Stomach (tissue), 9 donors: Measurements from ENCODE around the gene FANCC. TPM values are rescaled to one million over a fixed set of nuclear protein-coding genes. Genes with fewer than 3 reads are reported as not detected.
A peak's percentile ranks its signal among the peaks of the same experiment; 100 is the strongest.

ENCODE experiments used
- DNase-seq, 2 donors: peaks; one replicate each; pipeline versions ENCODE4 v3.0.0 to v3.0.0-alpha.2; 2013 to 2019
- H3K27ac ChIP-seq, 5 donors: fragments of 200-600 bp in 4 of 5; sonication (generic) in 4 of 5; one replicate each; pipeline ENCODE4 v1.5.1; 2013 to 2019; ENCODE audit warnings: mild to moderate bottlenecking in 1 of 5, moderate library complexity in 1 of 5
- H3K27me3 ChIP-seq, 3 donors: fragments of 200-600 bp; sonication (generic); one replicate each; pipeline ENCODE4 v1.5.1; 2017 to 2019; ENCODE audit warnings: mixed run types in 1 of 3
- H3K36me3 ChIP-seq, 4 donors: fragments of 200-600 bp; sonication (generic); 1 replicate in 3 of 4; 2 replicates in 1 of 4; pipeline ENCODE4 v1.5.1; 2016 to 2019
- H3K4me1 ChIP-seq, 4 donors: fragments of 200-600 bp; sonication (generic); one replicate each; pipeline ENCODE4 v1.5.1; 2016 to 2019
- H3K4me3 ChIP-seq, 4 donors: fragments of 200-600 bp; sonication (generic) in 3 of 4; one replicate each; pipeline ENCODE4 v1.5.1; 2016 to 2019; ENCODE audit warnings: mild to moderate bottlenecking in 1 of 4
- H3K9me3 ChIP-seq, 4 donors: fragments of 200-600 bp; sonication (generic); one replicate each; pipeline ENCODE4 v1.5.1; 2016 to 2019
- CTCF ChIP-seq, 7 experiments: fragments of 450-650 bp in 4 of 7; fragments of 200-600 bp in 3 of 7; sonication (generic) in 3 of 7; IDR thresholded peaks; one replicate each; pipeline ENCODE4 v1.5.1; 2016 to 2019; ENCODE audit warnings: antibody characterized with exemption in 7 of 7, control low read depth in 2 of 7, mild to moderate bottlenecking in 1 of 7
- EP300 ChIP-seq: sonication (generic); formaldehyde crosslinking; IDR thresholded peaks from one replicate; pipeline ENCODE4 v1.6.1; 2017; ENCODE audit warnings: antibody characterized with exemption
- POLR2A ChIP-seq, 4 donors: fragments of 450-650 bp; IDR thresholded peaks; one replicate each; pipeline ENCODE4 v1.6.1; 2016; ENCODE audit warnings: antibody characterized with exemption in 4 of 4, control low read depth in 2 of 4, mild to moderate bottlenecking in 1 of 4, moderate library complexity in 1 of 4
- POLR2AphosphoS5 ChIP-seq, 3 donors: sonication (generic); formaldehyde crosslinking; IDR thresholded peaks; one replicate each; pipeline ENCODE4 v1.6.1; 2016; ENCODE audit warnings: antibody characterized with exemption in 3 of 3
- WGBS, 5 donors: extraction: QIAGEN DNeasy Blood & Tissue Kit in 3 of 5; methylation state at CpG; one replicate each; pipeline versions ENCODE4 v1.1.5 to v1.1.7; 2013 to 2018; 5-methylcytosine and 5-hydroxymethylcytosine counted together
- intact Hi-C: fragments of 100-400 bp; cut with DNase I; formaldehyde crosslinking; loops from one replicate; pipeline ENCODE4 v1.15.1; 2023; ENCODE audit warnings: low total_unique reads
- polyA plus RNA-seq, 3 donors: library from polyadenylated mRNA; stranded (reverse); fragments of 200-250 nt; gene quantifications; one replicate each; pipeline ENCODE4 v1.2.3, GENCODE V29; 2013
- total RNA-seq, 5 donors: library from RNA; depleted of rRNA; stranded (reverse); fragments of >200 nt; gene quantifications; one replicate each; pipeline versions ENCODE4 v1.1.0 to v1.2.3, GENCODE V29; 2014 to 2016
- donor health status: healthy with polysubstance abuse.
- donor health status: Bipolar disorder and iron deficiency.
- donor health status: healthy.

Gene FANCC
- total and polyA plus RNA-seq, 8 donors: 3.1 to 24.5 (median 7.1) TPM

GRCh38 chr9:95116808-95117204, 200.7 kb downstream of the FANCC start:
- H3K27ac ChIP-seq: peak overlapping the region; percentile 39 to 77 (median 62)
- intact Hi-C loops: no loop called here

GRCh38 chr9:95116002-95116807, 201.3 kb downstream of the FANCC start:
- no peaks in the 10 kb centered on the region for H3K9me3 ChIP-seq
- H3K4me1 ChIP-seq: peaks cover 10 to 37% (median 20%) of the 10 kb centered on the region in 4 donors
- peak in 1 of 2 donors; percentile 78 for DNase-seq
- no peaks in the 10 kb centered on the region for H3K27me3 ChIP-seq
- peaks cover 12 to 29% (median 19%) of the 10 kb centered on the region in 4 donors for H3K36me3 ChIP-seq
- intact Hi-C loops: no loop called here
- TF ChIP-seq EP300 (no peak), CTCF (IDR thresholded peaks at IDR 0.05) (peak in 5 of 7 experiments; percentile 33 to 62 (median 51))
- H3K4me3 ChIP-seq: no peak overlapping the region
- peak overlapping the region; percentile 39 to 77 (median 62) for H3K27ac ChIP-seq
- 53 to 71% (median 61%) methylated on average over 11 of the region's 11 CpGs for WGBS, 5 donors

More at GRCh38 chr9:95116808-95117204, 200.7 kb downstream of the FANCC start:
- peak in 1 of 2 donors; percentile 60 for DNase-seq
- H3K4me1 ChIP-seq: peaks cover 10 to 39% (median 20%) of the 10 kb centered on the region in 4 donors
- 16 to 41% (median 27%) methylated on average over 1 of the region's 1 CpG for WGBS, 5 donors
- TF ChIP-seq POLR2AphosphoS5 (IDR thresholded peaks at IDR 0.05) (peak in 1 of 3 donors; percentile 36), EP300 (no peak)
- no peaks in the 10 kb centered on the region for H3K27me3 ChIP-seq
- peaks cover 6 to 23% (median 13%) of the 10 kb centered on the region in 4 donors for H3K36me3 ChIP-seq
- no peak overlapping the region for H3K4me3 ChIP-seq
- H3K9me3 ChIP-seq: no peaks in the 10 kb centered on the region

GRCh38 chr9:95115104-95115503, 202.4 kb downstream of the FANCC start:
- peaks cover 15 to 35% (median 29%) of the 10 kb centered on the region in 4 donors for H3K36me3 ChIP-seq
- H3K27ac ChIP-seq: peak overlapping the region in 2 of 5 donors; percentile 70 to 77
- TF ChIP-seq EP300 (no peak), POLR2AphosphoS5 (IDR thresholded peaks at IDR 0.05) (no peak), CTCF (IDR thresholded peaks at IDR 0.05) (no peak), POLR2A (IDR thresholded peaks at IDR 0.05) (no peak)
- intact Hi-C loops: no loop called here
- H3K4me1 ChIP-seq: peaks cover 10 to 31% (median 22%) of the 10 kb centered on the region in 4 donors
- H3K4me3 ChIP-seq: no peak overlapping the region
- DNase-seq: no peak
- H3K9me3 ChIP-seq: no peaks in the 10 kb centered on the region
- 89 to 95% (median 95%) methylated on average over 6 of the region's 6 CpGs for WGBS, 5 donors
- H3K27me3 ChIP-seq: no peaks in the 10 kb centered on the region

GRCh38 chr9:95112436-95113280, 204.9 kb downstream of the FANCC start:
- no peaks in the 10 kb centered on the region for H3K27me3 ChIP-seq
- H3K4me3 ChIP-seq: no peak overlapping the region
- H3K4me1 ChIP-seq: peaks cover 10 to 30% (median 23%) of the 10 kb centered on the region in 4 donors
- H3K9me3 ChIP-seq: no peaks in the 10 kb centered on the region
- intact Hi-C loops: no loop called here
- TF ChIP-seq EP300: no peak
- TF ChIP-seq POLR2A (IDR thresholded peaks at IDR 0.05): no peak
- no peak for TF ChIP-seq POLR2AphosphoS5 (IDR thresholded peaks at IDR 0.05)
- TF ChIP-seq CTCF (IDR thresholded peaks at IDR 0.05): no peak
- peaks cover 20 to 53% (median 45%) of the 10 kb centered on the region in 4 donors for H3K36me3 ChIP-seq
- H3K27ac ChIP-seq: no peak overlapping the region
- DNase-seq: no peak
- WGBS, 5 donors: 90 to 94% (median 92%) methylated on average over 11 to 12 of the region's 12 CpGs
